HCT116 (cell line): ENCODE results near the gene GRIK4. TPM values are rescaled to one million over a fixed set of nuclear protein-coding genes. Genes with fewer than 3 reads are reported as not detected.

Experiments
- ATAC-seq: fragments of 200-7000 bp; cut with Tn5 transposase; 2 replicates; pipeline ENCODE4 v1.9.1; 2020; ENCODE audit warnings: mild to moderate bottlenecking, moderate library complexity
- BruUV-seq: library from RNA; stranded (reverse); fragments of 400-500 nt; replicated peaks from 2 replicates; lab custom pipeline; 2021; lab: Mats Ljungman, UMichigan
- CTCF ChIA-PET: fragments of 300-600 bp; sonication (Branson Sonifier 250); formaldehyde crosslinking; loops from one replicate; lab custom pipeline; 2021; ENCODE audit warnings: antibody characterized with exemption; lab: Charles Lee
- POLR2A ChIA-PET: fragments of 300-600, 350-600 bp; sonication (Branson Sonifier 250); formaldehyde crosslinking; loops from one replicate; lab custom pipeline; 2021; ENCODE audit warnings: antibody characterized with exemption; lab: Charles Lee
- RAD21 ChIA-PET, 2 experiments: fragments of 300-600 bp; sonication (Branson Sonifier 250); formaldehyde crosslinking; loops; one replicate each; lab custom pipeline; 2023; ENCODE audit warnings: low total read pairs in 2 of 2; ENCODE audit not compliant: uncharacterized antibody in 2 of 2, unreplicated experiment in 2 of 2, low non-redundant PET in 1 of 2; lab: Charles Lee
- DNase-seq: peaks from one replicate; pipeline ENCODE4 v3.0.0-alpha.2; 2010; ENCODE audit warnings: low read depth, low spot score
- H2AFZ ChIP-seq: fragments of 200-600 bp; shearing (Covaris generic), sonication (generic); 2 replicates; pipeline ENCODE4 v1.6.1; 2017; ENCODE audit warnings: low read depth, mixed run types, mixed read lengths, antibody characterized with exemption, low read length; ENCODE audit not compliant: poor library complexity, severe bottlenecking
- H3K27ac ChIP-seq: 2 replicates; pipeline ENCODE4 v1.5.1; 2012; ENCODE audit warnings: low read depth, low read length
- H3K27me3 ChIP-seq: fragments of 200-600 bp; sonication (generic); 2 replicates; pipeline ENCODE4 v1.6.1; 2016; ENCODE audit warnings: mixed run types, low read length, mixed read lengths; ENCODE audit not compliant: insufficient read depth
- H3K36me3 ChIP-seq, 2 experiments: fragments of 200-500 bp in 1 of 2; fragments of 200-600 bp in 1 of 2; sonication (Bioruptor generic) in 1 of 2; sonication (generic) in 1 of 2; 2 replicates each; pipeline versions ENCODE4 v1.5.1 to v1.6.1; 2014 to 2016; ENCODE audit warnings: low read length in 2 of 2, inconsistent platforms in 1 of 2, mixed read lengths in 1 of 2, mixed run types in 1 of 2; ENCODE audit not compliant: insufficient read depth in 2 of 2, control insufficient read depth in 1 of 2
- H3K4me1 ChIP-seq, 2 experiments: fragments of 200-600 bp in 1 of 2; sonication (generic) in 1 of 2; 2 replicates each; pipeline versions ENCODE4 v1.5.1 to v1.6.1; 2012 to 2017; ENCODE audit warnings: low read length in 2 of 2, inconsistent platforms in 1 of 2, mild to moderate bottlenecking in 1 of 2, mixed read lengths in 1 of 2, mixed run types in 1 of 2, moderate library complexity in 1 of 2; ENCODE audit not compliant: insufficient read depth in 2 of 2, control insufficient read depth in 1 of 2
- H3K4me2 ChIP-seq: fragments of 200-600 bp; sonication (generic); 2 replicates; pipeline ENCODE4 v1.6.1; 2017; ENCODE audit warnings: mixed run types, low read length, mixed read lengths
- H3K4me3 ChIP-seq, 2 experiments: fragments of 200-600 bp in 1 of 2; sonication (generic) in 1 of 2; replicated peaks in 1 of 2; 2 replicates each; pipeline ENCODE4 v1.5.1; 2011 to 2016; ENCODE audit warnings: low read length in 2 of 2, control low read depth in 1 of 2, low read depth in 1 of 2, mild to moderate bottlenecking in 1 of 2, mixed read lengths in 1 of 2, mixed run types in 1 of 2
- H3K79me2 ChIP-seq: fragments of 200-600 bp; sonication (generic); 2 replicates; pipeline ENCODE4 v1.6.1; 2017; ENCODE audit warnings: mild to moderate bottlenecking, mixed run types, low read length, moderate library complexity, mixed read lengths; ENCODE audit not compliant: insufficient read depth
- H3K9ac ChIP-seq: fragments of 200-600 bp; sonication (generic); 2 replicates; pipeline ENCODE4 v1.6.1; 2016; ENCODE audit warnings: low read length, mixed read lengths
- H3K9me2 ChIP-seq: fragments of 200-600 bp; sonication (generic), shearing (Covaris generic); 2 replicates; pipeline ENCODE4 v1.6.1; 2017; ENCODE audit warnings: mixed run types, mild to moderate bottlenecking, moderate library complexity; ENCODE audit not compliant: insufficient read depth
- H3K9me3 ChIP-seq, 2 experiments: fragments of 200-500 bp in 1 of 2; fragments of 200-600 bp in 1 of 2; sonication (Bioruptor generic) in 1 of 2; sonication (generic) in 1 of 2; 2 replicates each; pipeline ENCODE4 v1.6.1; 2014 to 2017; ENCODE audit warnings: low read length in 2 of 2, mixed read lengths in 2 of 2, inconsistent platforms in 1 of 2, low read depth in 1 of 2, mild to moderate bottlenecking in 1 of 2, mixed run types in 1 of 2, moderate library complexity in 1 of 2; ENCODE audit not compliant: control insufficient read depth in 1 of 2, insufficient read depth in 1 of 2
- H4K20me1 ChIP-seq: fragments of 200-600 bp; sonication (generic), shearing (Covaris generic); 2 replicates; pipeline ENCODE4 v1.6.1; 2017; ENCODE audit warnings: mixed run types, mild to moderate bottlenecking, moderate library complexity; ENCODE audit not compliant: insufficient read depth
- CBX3 ChIP-seq: IDR thresholded peaks from 2 replicates; pipeline ENCODE4 v1.6.1; 2012; ENCODE audit warnings: low read depth
- EGR1 ChIP-seq: IDR thresholded peaks from 2 replicates; pipeline ENCODE4 v1.6.1; 2012; ENCODE audit warnings: low read depth
- ELF1 ChIP-seq: IDR thresholded peaks from 2 replicates; pipeline ENCODE4 v1.6.1; 2012; ENCODE audit warnings: low read depth, borderline replicate concordance
- EZH2 ChIP-seq: fragments of 200-600 bp; sonication (generic); IDR thresholded peaks from 2 replicates; pipeline ENCODE4 v1.6.1; 2017; ENCODE audit warnings: antibody characterized with exemption, mixed run types
- JUND ChIP-seq: IDR thresholded peaks from 2 replicates; pipeline ENCODE4 v1.6.1; 2012
- POLR2A ChIP-seq: IDR thresholded peaks from 2 replicates; pipeline ENCODE4 v1.7.0; 2011; ENCODE audit warnings: borderline replicate concordance; ENCODE audit not compliant: insufficient read depth, insufficient read length; ENCODE audit errors: extremely low read depth
- POLR2AphosphoS5 ChIP-seq: IDR thresholded peaks from 2 replicates; pipeline ENCODE4 v1.6.1; 2011; ENCODE audit warnings: mild to moderate bottlenecking, low read depth, low read length, moderate library complexity
- RAD21 ChIP-seq: IDR thresholded peaks from 2 replicates; pipeline ENCODE4 v1.6.1; 2012; ENCODE audit warnings: low read depth, mild to moderate bottlenecking
- REST ChIP-seq: IDR thresholded peaks from 2 replicates; pipeline ENCODE4 v1.6.1; 2012; ENCODE audit warnings: low read depth
- SP1 ChIP-seq: IDR thresholded peaks from 2 replicates; pipeline ENCODE4 v1.6.1; 2012; ENCODE audit warnings: low read depth
- SRF ChIP-seq: IDR thresholded peaks from 2 replicates; pipeline ENCODE4 v1.6.1; 2012; ENCODE audit warnings: low read depth
- TCF7L2 ChIP-seq: IDR thresholded peaks from 2 replicates; pipeline ENCODE4 v1.7.0; 2011; ENCODE audit warnings: borderline replicate concordance, inconsistent platforms; ENCODE audit not compliant: insufficient read depth, insufficient read length; ENCODE audit errors: extremely low read depth
- ZBTB33 ChIP-seq: IDR thresholded peaks from 2 replicates; pipeline ENCODE4 v1.6.1; 2011; ENCODE audit warnings: mild to moderate bottlenecking, low read length, moderate library complexity; ENCODE audit not compliant: insufficient replicate concordance; ENCODE audit errors: extremely low read depth
- ZFX ChIP-seq: fragments of 450-650 bp; IDR thresholded peaks from 2 replicates; pipeline ENCODE4 v1.6.1; 2017
- ZNF274 ChIP-seq: fragments of 200-500 bp; sonication (Bioruptor generic); IDR thresholded peaks from 2 replicates; pipeline ENCODE4 v1.6.1; 2014; ENCODE audit warnings: mild to moderate bottlenecking, low read depth, low read length, inconsistent platforms
- intact Hi-C: fragments of 100-400 bp; cut with micrococcal nuclease; formaldehyde crosslinking; loops from 2 replicates; pipeline ENCODE4 v1.10.0; 2022
- total RNA-seq: library from RNA; stranded (reverse); gene quantifications from one replicate; pipeline ENCODE4 v1.2.1, GENCODE V29; 2021; ENCODE audit not compliant: unreplicated experiment
- TF ChIP-seq, protein P1 (sequence below), 3 experiments: fragments of 200-600 bp in 1 of 3; sonication (generic) in 1 of 3; IDR thresholded peaks in 2 of 3; conservative IDR thresholded peaks in 1 of 3; 2 replicates each; pipeline ENCODE4 v1.5.1; 2012 to 2017; ENCODE audit warnings: low read depth in 2 of 3, low read length in 2 of 3, antibody characterized with exemption in 1 of 3, borderline replicate concordance in 1 of 3, control low read depth in 1 of 3, mild to moderate bottlenecking in 1 of 3, mixed read lengths in 1 of 3, mixed run types in 1 of 3, moderate library complexity in 1 of 3; ENCODE audit not compliant: insufficient read depth in 1 of 3
- TF ChIP-seq, protein P2 (sequence below): IDR thresholded peaks from 2 replicates; pipeline ENCODE4 v1.6.1; 2012
- TF ChIP-seq, protein P3 (sequence below): IDR thresholded peaks from 2 replicates; pipeline ENCODE4 v1.6.1; 2012

GRIK4 gene
- total RNA-seq, 1 experiment from 2014 or later: 0.52 TPM

DNA sequence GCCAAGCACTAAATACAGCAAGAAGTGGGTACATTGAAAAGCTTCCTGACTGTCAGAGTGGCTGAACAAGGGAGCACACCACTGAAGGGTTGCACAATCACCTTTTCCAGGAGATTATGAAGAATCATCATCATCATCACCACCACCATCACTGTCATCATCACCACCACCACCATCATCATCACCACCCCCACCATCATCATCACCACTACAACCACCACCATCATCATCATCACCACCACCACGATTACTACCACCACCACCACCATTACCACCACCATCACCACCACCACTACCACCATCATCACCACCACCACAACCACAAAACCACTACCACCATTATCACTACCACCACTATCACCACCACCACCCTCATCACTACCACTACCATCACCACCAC lies 364.4 kb downstream of the GRIK4 start:
- Histone ChIP-seq H3K4me2 (no peak overlapping the region), H3K79me2 (no peaks in the 10 kb centered on the region), H3K4me3 (no peak overlapping the region), H3K36me3 (no peaks in the 10 kb centered on the region), H3K4me1 (no peaks in the 10 kb centered on the region), H3K9me3 (no peaks in the 10 kb centered on the region), H2AFZ (no peak overlapping the region), H3K27me3 (peaks cover 32% of the 10 kb centered on the region; the same call in 1 of the 2 replicates), H3K27ac (no peak overlapping the region), H3K9ac (no peak overlapping the region), H3K9me2 (no peaks in the 10 kb centered on the region), H4K20me1 (no peaks in the 10 kb centered on the region)
- no peak for ATAC-seq
- TF ChIP-seq ZNF274: no peak
- no peak for TF ChIP-seq RAD21
- no peak for TF ChIP-seq TCF7L2
- TF ChIP-seq ZBTB33: no peak
- TF ChIP-seq, protein P1, sequence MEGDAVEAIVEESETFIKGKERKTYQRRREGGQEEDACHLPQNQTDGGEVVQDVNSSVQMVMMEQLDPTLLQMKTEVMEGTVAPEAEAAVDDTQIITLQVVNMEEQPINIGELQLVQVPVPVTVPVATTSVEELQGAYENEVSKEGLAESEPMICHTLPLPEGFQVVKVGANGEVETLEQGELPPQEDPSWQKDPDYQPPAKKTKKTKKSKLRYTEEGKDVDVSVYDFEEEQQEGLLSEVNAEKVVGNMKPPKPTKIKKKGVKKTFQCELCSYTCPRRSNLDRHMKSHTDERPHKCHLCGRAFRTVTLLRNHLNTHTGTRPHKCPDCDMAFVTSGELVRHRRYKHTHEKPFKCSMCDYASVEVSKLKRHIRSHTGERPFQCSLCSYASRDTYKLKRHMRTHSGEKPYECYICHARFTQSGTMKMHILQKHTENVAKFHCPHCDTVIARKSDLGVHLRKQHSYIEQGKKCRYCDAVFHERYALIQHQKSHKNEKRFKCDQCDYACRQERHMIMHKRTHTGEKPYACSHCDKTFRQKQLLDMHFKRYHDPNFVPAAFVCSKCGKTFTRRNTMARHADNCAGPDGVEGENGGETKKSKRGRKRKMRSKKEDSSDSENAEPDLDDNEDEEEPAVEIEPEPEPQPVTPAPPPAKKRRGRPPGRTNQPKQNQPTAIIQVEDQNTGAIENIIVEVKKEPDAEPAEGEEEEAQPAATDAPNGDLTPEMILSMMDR (IDR thresholded peaks at IDR 0.05 in 2 of 3, conservative IDR thresholded peaks at IDR 0.05 in 1 of 3; ENCODE audit: borderline replicate concordance in 1 of 3, insufficient read depth in 1 of 3, low read depth in 2 of 3, low read length in 2 of 3): no peak
- TF ChIP-seq ZFX: no peak
- no peak for TF ChIP-seq JUND
- no peak for TF ChIP-seq CBX3
- no peak for TF ChIP-seq POLR2AphosphoS5
- TF ChIP-seq REST: no peak
- no peak for TF ChIP-seq EGR1
- no peak for TF ChIP-seq SRF
- no peak for TF ChIP-seq SP1
- no peak for TF ChIP-seq POLR2A
- TF ChIP-seq, protein P2, sequence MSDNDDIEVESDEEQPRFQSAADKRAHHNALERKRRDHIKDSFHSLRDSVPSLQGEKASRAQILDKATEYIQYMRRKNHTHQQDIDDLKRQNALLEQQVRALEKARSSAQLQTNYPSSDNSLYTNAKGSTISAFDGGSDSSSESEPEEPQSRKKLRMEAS: no peak
- TF ChIP-seq, protein P3, sequence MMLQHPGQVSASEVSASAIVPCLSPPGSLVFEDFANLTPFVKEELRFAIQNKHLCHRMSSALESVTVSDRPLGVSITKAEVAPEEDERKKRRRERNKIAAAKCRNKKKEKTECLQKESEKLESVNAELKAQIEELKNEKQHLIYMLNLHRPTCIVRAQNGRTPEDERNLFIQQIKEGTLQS: no peak
- no peak for TF ChIP-seq ELF1
- TF ChIP-seq EZH2: no peak
- ChIA-PET CTCF (no interaction called here), POLR2A (no interaction called here), RAD21 (no interaction called here)
- intact Hi-C loops: no loop called here
- no TSS peak for BruUV-seq
- DNase-seq: no peak
